Measurements from ENCODE around the gene PIGN.

PIGN gene

DNA sequence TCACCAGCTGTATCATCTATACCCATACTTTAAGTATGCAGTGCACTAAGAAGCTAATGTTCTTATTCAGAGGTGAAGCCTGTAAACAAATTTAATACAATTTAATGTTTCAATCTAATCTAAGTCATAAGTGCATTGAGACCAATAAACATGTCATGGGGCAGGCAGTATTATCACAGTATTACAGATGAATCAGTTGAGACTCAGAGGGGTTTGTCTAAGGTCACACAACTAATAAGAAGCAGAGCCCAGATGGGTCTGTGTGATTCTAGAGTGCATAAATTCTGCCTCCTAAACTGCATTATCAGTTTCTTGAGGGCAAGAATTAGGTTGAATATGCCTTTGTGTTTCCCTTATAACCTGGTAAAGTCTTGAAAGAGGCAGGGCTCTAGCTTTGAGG, 153.1 kb downstream of the PIGN start:
- TF ChIP-seq CTCF (IDR thresholded peaks at IDR 0.05; ENCODE audit: low read depth, low read length) (no peak), MYC (IDR thresholded peaks at IDR 0.05; ENCODE audit: low read depth, low read length) (no peak), POLR2A (IDR thresholded peaks at IDR 0.05; ENCODE audit: extremely low read depth, insufficient read length) (no peak)
- TF ChIP-seq, protein P1, sequence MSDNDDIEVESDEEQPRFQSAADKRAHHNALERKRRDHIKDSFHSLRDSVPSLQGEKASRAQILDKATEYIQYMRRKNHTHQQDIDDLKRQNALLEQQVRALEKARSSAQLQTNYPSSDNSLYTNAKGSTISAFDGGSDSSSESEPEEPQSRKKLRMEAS (IDR thresholded peaks at IDR 0.05; ENCODE audit: low read depth, low read length), result no peak
- no peak overlapping the region for H3K4me3 ChIP-seq (ENCODE audit: low read depth, low read length)
- DNase-seq (ENCODE audit: low read depth), result no peak

DNA sequence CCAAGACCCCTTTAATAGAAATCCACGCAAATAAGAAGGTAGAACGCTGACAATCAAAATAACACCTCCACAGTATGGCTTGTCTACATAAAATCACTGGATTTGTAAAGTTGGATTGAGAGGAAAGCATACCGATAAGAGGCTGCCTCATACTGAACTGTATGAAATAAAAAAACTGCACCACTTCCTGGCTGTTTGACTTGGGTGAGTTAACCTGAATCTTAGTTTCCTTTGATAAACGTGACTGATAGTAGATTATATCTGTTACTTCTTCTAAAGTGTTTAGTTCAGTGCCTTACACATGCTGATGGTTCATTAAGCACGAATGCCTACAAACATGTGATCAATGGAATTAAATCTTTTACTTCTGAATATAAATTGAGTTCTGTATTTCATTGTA, 153.6 kb downstream of the PIGN start:
- no peak for DNase-seq (ENCODE audit: low read depth)
- TF ChIP-seq POLR2A (IDR thresholded peaks at IDR 0.05; ENCODE audit: extremely low read depth, insufficient read length) (no peak), CTCF (IDR thresholded peaks at IDR 0.05; ENCODE audit: low read depth, low read length) (no peak), MYC (IDR thresholded peaks at IDR 0.05; ENCODE audit: low read depth, low read length) (no peak)
- TF ChIP-seq, protein P1 (IDR thresholded peaks at IDR 0.05; ENCODE audit: low read depth, low read length), result no peak
- H3K4me3 ChIP-seq (ENCODE audit: low read depth, low read length), result no peak overlapping the region

DNA sequence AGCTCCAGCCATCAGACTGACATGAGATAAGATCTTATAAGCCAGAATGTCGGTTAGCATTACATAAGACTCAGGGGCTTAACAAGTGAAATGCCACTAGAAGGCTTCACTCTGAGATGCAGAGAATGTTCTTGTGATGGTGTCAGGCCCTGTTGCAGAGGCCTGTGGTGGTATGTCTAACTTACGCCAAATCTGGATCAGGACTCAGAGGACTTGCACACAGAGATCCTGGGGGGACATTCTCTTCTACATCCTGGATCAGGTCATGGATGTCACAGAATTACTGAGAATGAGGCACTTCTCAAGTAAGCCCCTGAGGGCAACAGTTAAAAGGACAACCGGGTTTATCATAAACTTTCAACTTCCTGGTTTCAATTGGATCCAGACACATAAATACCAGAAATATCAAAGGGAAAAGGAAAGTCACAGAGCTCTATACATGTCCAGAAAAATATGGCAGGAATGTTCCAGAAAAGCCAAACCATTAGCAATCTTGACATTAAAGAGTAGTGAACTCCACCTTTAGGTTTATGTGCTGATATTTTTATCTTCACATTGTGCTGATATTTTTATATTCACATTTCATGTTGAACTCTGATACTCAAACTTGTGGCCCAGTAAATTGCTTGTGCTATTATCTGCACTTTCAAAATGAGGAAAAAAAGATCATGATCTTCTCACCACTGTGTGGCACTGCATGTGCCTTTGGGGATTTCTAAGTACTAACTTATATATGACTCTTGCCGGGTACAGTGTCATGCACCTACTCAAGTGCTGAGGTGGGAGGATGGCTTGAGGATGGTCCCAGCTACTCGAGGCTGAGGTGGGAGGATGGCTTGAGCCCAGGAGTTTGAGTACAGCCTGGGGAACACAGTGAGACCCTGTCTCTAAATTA, 156.5 kb downstream of the PIGN start:
- H3K4me3 ChIP-seq (ENCODE audit: low read depth, low read length), result no peak overlapping the region
- TF ChIP-seq MYC (IDR thresholded peaks at IDR 0.05; ENCODE audit: low read depth, low read length), result no peak
- no peak for TF ChIP-seq CTCF (IDR thresholded peaks at IDR 0.05; ENCODE audit: low read depth, low read length)
- no peak for TF ChIP-seq POLR2A (IDR thresholded peaks at IDR 0.05; ENCODE audit: extremely low read depth, insufficient read length)
- TF ChIP-seq, protein P1 (IDR thresholded peaks at IDR 0.05; ENCODE audit: low read depth, low read length), result no peak
- peak; percentile 54 for DNase-seq (ENCODE audit: low read depth)

- H3K4me3 ChIP-seq (ENCODE audit: low read depth, low read length), result no peak overlapping the region
- TF ChIP-seq, protein P1 (IDR thresholded peaks at IDR 0.05; ENCODE audit: low read depth, low read length), result no peak
- TF ChIP-seq POLR2A (IDR thresholded peaks at IDR 0.05; ENCODE audit: extremely low read depth, insufficient read length), result no peak
- no peak for TF ChIP-seq CTCF (IDR thresholded peaks at IDR 0.05; ENCODE audit: low read depth, low read length)
- no peak for TF ChIP-seq MYC (IDR thresholded peaks at IDR 0.05; ENCODE audit: low read depth, low read length)
- DNase-seq (ENCODE audit: low read depth), result no peak
These were observed 158.1 kb downstream of the PIGN start for GRCh38 chr18:62028715-62029114.

DNA sequence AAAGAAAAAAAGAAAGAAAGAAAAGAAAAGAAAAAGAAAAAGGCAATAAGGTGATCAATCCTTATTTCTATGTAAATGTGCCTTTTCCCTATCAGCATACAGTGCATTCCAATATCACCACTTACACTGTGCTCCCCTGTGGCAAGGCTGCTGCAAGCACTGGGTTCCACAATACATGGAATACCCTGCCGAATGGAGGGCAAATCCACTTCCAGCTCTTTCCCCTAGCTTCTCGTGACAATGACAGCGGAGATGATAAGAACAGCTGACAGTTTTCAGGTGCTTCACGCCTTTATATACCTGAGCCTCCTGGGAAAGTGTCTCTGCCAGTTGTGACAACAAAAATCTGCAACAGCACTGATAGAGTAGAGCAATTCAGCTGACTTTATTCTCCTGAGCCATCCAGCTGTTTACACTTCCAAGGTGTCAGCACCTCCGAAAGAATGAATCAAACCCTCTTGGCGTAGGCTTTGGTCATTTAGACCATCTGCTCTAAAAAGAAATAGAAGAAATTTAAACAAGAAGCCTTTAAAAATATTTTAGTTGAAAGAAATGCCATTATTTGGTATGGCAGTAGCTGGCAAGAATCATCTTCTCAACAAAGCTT, 158.8 kb downstream of the PIGN start:
- H3K4me3 ChIP-seq (ENCODE audit: low read depth, low read length), result no peak overlapping the region
- TF ChIP-seq MYC (IDR thresholded peaks at IDR 0.05; ENCODE audit: low read depth, low read length), result no peak
- no peak for TF ChIP-seq POLR2A (IDR thresholded peaks at IDR 0.05; ENCODE audit: extremely low read depth, insufficient read length)
- TF ChIP-seq CTCF (IDR thresholded peaks at IDR 0.05; ENCODE audit: low read depth, low read length), result no peak
- TF ChIP-seq, protein P1 (IDR thresholded peaks at IDR 0.05; ENCODE audit: low read depth, low read length), result no peak
- DNase-seq (ENCODE audit: low read depth), result no peak
